SK-N-SH (cell line): Measurements from ENCODE around the gene OR13C9. TPM values are rescaled to one million over a fixed set of nuclear protein-coding genes. Genes with fewer than 3 reads are reported as not detected.
"Not testable (repeated sequence)": the region's sequence is repeated elsewhere in the genome, so short reads cannot be mapped to it uniquely, and the experiment has no call there.

ENCODE experiments used
- CTCF ChIA-PET: fragments of 300-600, 350-600 bp; formaldehyde crosslinking; extraction: SDS; loops from one replicate; lab custom pipeline; 2021; lab: Yijun Ruan, JAX
- POLR2A ChIA-PET: fragments of 350-600 bp; sonication (Branson Sonifier 250); formaldehyde crosslinking; extraction: SDS; loops from one replicate; lab custom pipeline; 2020; ENCODE audit warnings: antibody characterized with exemption, inconsistent platforms; lab: Yijun Ruan, JAX
- DNase-seq: peaks from one replicate; pipeline ENCODE4 v3.0.0; 2012
- H2AFZ ChIP-seq: fragments of 200-600 bp; sonication (generic); 2 replicates; pipeline ENCODE4 v1.8.1; 2016; ENCODE audit warnings: antibody characterized with exemption, mild to moderate bottlenecking, low read depth
- H3F3A ChIP-seq: fragments of 200-600 bp; sonication (generic); replicated peaks from 2 replicates; pipeline ENCODE3; 2016; ENCODE audit warnings: antibody characterized with exemption, mild to moderate bottlenecking; ENCODE audit not compliant: insufficient read depth
- H3K27ac ChIP-seq, 2 experiments: fragments of 200-500 bp in 1 of 2; fragments of 200-600 bp in 1 of 2; sonication (Bioruptor generic) in 1 of 2; sonication (generic), shearing (Covaris generic) in 1 of 2; 2 replicates each; pipeline versions ENCODE4 v1.5.1 to v1.6.1; 2014 to 2016; ENCODE audit warnings: low read depth in 2 of 2, inconsistent platforms in 1 of 2, low read length in 1 of 2, mild to moderate bottlenecking in 1 of 2, mixed read lengths in 1 of 2
- H3K27me3 ChIP-seq: fragments of 200-600 bp; sonication (generic), shearing (Covaris generic); 2 replicates; pipeline ENCODE4 v1.6.1; 2016; ENCODE audit warnings: mixed run types; ENCODE audit not compliant: insufficient read depth
- H3K36me3 ChIP-seq, 2 experiments: fragments of 200-500 bp in 1 of 2; fragments of 200-600 bp in 1 of 2; sonication (Bioruptor generic) in 1 of 2; sonication (generic) in 1 of 2; replicated peaks in 1 of 2; 2 replicates each; pipeline versions ENCODE3 to v1.5.1; 2014 to 2016; ENCODE audit warnings: low read length in 1 of 2, mild to moderate bottlenecking in 1 of 2; ENCODE audit not compliant: insufficient read depth in 2 of 2, control insufficient read depth in 1 of 2
- H3K4me1 ChIP-seq, 2 experiments: fragments of 200-500 bp in 1 of 2; fragments of 200-600 bp in 1 of 2; sonication (Bioruptor generic) in 1 of 2; sonication (generic), shearing (Covaris generic) in 1 of 2; 2 replicates each; pipeline versions ENCODE4 v1.5.1 to v1.6.1; 2014 to 2016; ENCODE audit warnings: low read depth in 1 of 2, low read length in 1 of 2, mixed run types in 1 of 2; ENCODE audit not compliant: insufficient read depth in 2 of 2, control insufficient read depth in 1 of 2
- H3K4me2 ChIP-seq: fragments of 200-600 bp; sonication (generic), shearing (Covaris generic); 2 replicates; pipeline ENCODE4 v1.6.1; 2017; ENCODE audit warnings: mixed run types
- H3K4me3 ChIP-seq, 2 experiments: fragments of 200-500 bp in 1 of 2; fragments of 200-600 bp in 1 of 2; sonication (Bioruptor generic) in 1 of 2; sonication (generic), shearing (Covaris generic) in 1 of 2; 2 replicates each; pipeline versions ENCODE4 v1.5.1 to v1.8.1; 2014 to 2016; ENCODE audit warnings: low read depth in 2 of 2, inconsistent platforms in 1 of 2, low read length in 1 of 2, mild to moderate bottlenecking in 1 of 2, mixed read lengths in 1 of 2, moderate library complexity in 1 of 2
- H3K79me2 ChIP-seq: fragments of 200-600 bp; sonication (generic); 2 replicates; pipeline ENCODE4 v1.8.1; 2017; ENCODE audit warnings: mild to moderate bottlenecking; ENCODE audit not compliant: insufficient read depth
- H3K9ac ChIP-seq: fragments of 200-600 bp; sonication (generic); 2 replicates; pipeline ENCODE4 v1.6.1; 2017; ENCODE audit warnings: mixed run types
- H3K9me2 ChIP-seq: fragments of 200-600 bp; sonication (generic); 2 replicates; pipeline ENCODE4 v1.6.1; 2017; ENCODE audit warnings: mixed run types
- H3K9me3 ChIP-seq: fragments of 200-600 bp; sonication (generic); 2 replicates; pipeline ENCODE4 v1.6.1; 2017; ENCODE audit warnings: mixed run types, mild to moderate bottlenecking, moderate library complexity
- H4K20me1 ChIP-seq: fragments of 200-600 bp; sonication (generic); 2 replicates; pipeline ENCODE4 v1.6.1; 2017; ENCODE audit warnings: mild to moderate bottlenecking, mixed run types; ENCODE audit not compliant: insufficient read depth
- CHD2 ChIP-seq: fragments of 150-350 bp; IDR thresholded peaks from 2 replicates; pipeline ENCODE4 v1.6.1; 2018; ENCODE audit warnings: low read length; ENCODE audit not compliant: partially characterized antibody
- CTCF ChIP-seq: fragments of 200-600 bp; sonication (generic); IDR thresholded peaks from 2 replicates; pipeline ENCODE4 v1.6.1; 2017; ENCODE audit warnings: antibody characterized with exemption, mild to moderate bottlenecking, moderate library complexity
- EP300 ChIP-seq, 2 experiments: IDR thresholded peaks; 2 replicates each; pipeline versions ENCODE4 v1.4.0 to v1.6.1; 2012; ENCODE audit warnings: borderline replicate concordance in 1 of 2, low read depth in 1 of 2, low read length in 1 of 2
- EZH2phosphoT487 ChIP-seq: fragments of 200-600 bp; sonication (generic); IDR thresholded peaks from 2 replicates; pipeline ENCODE4 v1.6.1; 2017; ENCODE audit warnings: low read depth, mixed run types, mild to moderate bottlenecking, antibody characterized with exemption, moderate library complexity, borderline replicate concordance
- FOXJ3 ChIP-seq: sonication (generic); formaldehyde crosslinking; IDR thresholded peaks from 2 replicates; pipeline ENCODE4 v1.5.1; 2020; ENCODE audit warnings: mild to moderate bottlenecking, missing genetic modification reagents
- GATA2 ChIP-seq: sonication (generic); formaldehyde crosslinking; IDR thresholded peaks from 2 replicates; pipeline ENCODE4 v1.5.0; 2020; ENCODE audit warnings: mild to moderate bottlenecking, missing genetic modification reagents
- IRF3 ChIP-seq: fragments of 150-350 bp; IDR thresholded peaks from 2 replicates; pipeline ENCODE4 v1.6.1; 2016; ENCODE audit warnings: mild to moderate bottlenecking, low read depth, low read length
- JUND ChIP-seq: IDR thresholded peaks from 2 replicates; pipeline ENCODE4 v1.4.0; 2012
- MXI1 ChIP-seq: IDR thresholded peaks from 2 replicates; pipeline ENCODE4 v1.6.1; 2012; ENCODE audit warnings: mild to moderate bottlenecking, low read depth, low read length, improper control_type of control experiment
- NRF1 ChIP-seq: IDR thresholded peaks from 2 replicates; pipeline ENCODE4 v1.6.1; 2012; ENCODE audit warnings: low read depth, mild to moderate bottlenecking, low read length
- PBX3 ChIP-seq: IDR thresholded peaks from 2 replicates; pipeline ENCODE4; 2012
- POLR2AphosphoS5 ChIP-seq: IDR thresholded peaks from 2 replicates; pipeline ENCODE4 v1.6.1; 2012; ENCODE audit warnings: low read depth, low read length
- RAD21 ChIP-seq: IDR thresholded peaks from 2 replicates; pipeline ENCODE4 v1.6.1; 2012; ENCODE audit warnings: mild to moderate bottlenecking, low read length
- RFX5 ChIP-seq: IDR thresholded peaks from 2 replicates; pipeline ENCODE4 v1.6.1; 2012; ENCODE audit warnings: mild to moderate bottlenecking, improper control_type of control experiment, low read length
- SIN3A ChIP-seq: IDR thresholded peaks from 2 replicates; pipeline ENCODE4 v1.6.1; 2012; ENCODE audit warnings: low read depth, mild to moderate bottlenecking, low read length, moderate library complexity, borderline replicate concordance
- SMC3 ChIP-seq: IDR thresholded peaks from 2 replicates; pipeline ENCODE4 v1.6.1; 2012; ENCODE audit warnings: low read depth, low read length, improper control_type of control experiment
- TAF1 ChIP-seq: IDR thresholded peaks from 2 replicates; pipeline ENCODE4 v1.6.1; 2012; ENCODE audit warnings: low read depth, mild to moderate bottlenecking, low read length, moderate library complexity, borderline replicate concordance
- TCF12 ChIP-seq: IDR thresholded peaks from 2 replicates; pipeline ENCODE4 v1.4.0; 2012
- TEAD4 ChIP-seq: IDR thresholded peaks from 2 replicates; pipeline ENCODE4 v1.4.0; 2012; ENCODE audit warnings: mild to moderate bottlenecking, borderline replicate concordance; ENCODE audit not compliant: insufficient read depth
- USF1 ChIP-seq: IDR thresholded peaks from 2 replicates; pipeline ENCODE4 v1.4.0; 2012; ENCODE audit warnings: low read depth, borderline replicate concordance
- WGBS: methylation state at CpG from one replicate; pipeline ENCODE4 v1.1.6; 2017; ENCODE audit warnings: low lambda C conversion rate; 5-methylcytosine and 5-hydroxymethylcytosine counted together
- polyA plus RNA-seq, 3 experiments: library from polyadenylated mRNA; depleted of rRNA; stranded (reverse); fragments of >200 nt; gene quantifications; 2 replicates each; pipeline ENCODE4 v1.2.3, GENCODE V29; 2012

OR13C9 gene
- polyA plus RNA-seq, 1 of the 3 experiments (the other 2 are of a cell fraction), result not detected

- Histone ChIP-seq H2AFZ (no peak overlapping the region), H3F3A (no peaks in the 10 kb centered on the region), H3K9me2 (no peaks in the 10 kb centered on the region), H3K9me3 (no peaks in the 10 kb centered on the region), H3K27me3 (no peaks in the 10 kb centered on the region; the same call in 1 of the 2 replicates), H3K4me3 (no peak overlapping the region), H3K36me3 (no peaks in the 10 kb centered on the region), H3K79me2 (no peaks in the 10 kb centered on the region), H3K9ac (no peak overlapping the region), H3K4me1 (no peaks in the 10 kb centered on the region), H3K27ac (no peak overlapping the region), H3K4me2 (no peak overlapping the region), H4K20me1 (no peaks in the 10 kb centered on the region)
- DNase-seq, result no peak
- TF ChIP-seq TEAD4 (no peak), NRF1 (no peak), PBX3 (no peak), FOXJ3 (CRISPR knock-in tag) (no peak), TCF12 (no peak), IRF3 (no peak), SIN3A (no peak), EZH2phosphoT487 (no peak), RAD21 (no peak), JUND (no peak), POLR2AphosphoS5 (no peak), USF1 (no peak), MXI1 (no peak), EP300 (IDR thresholded peaks at IDR 0.05; ENCODE audit: borderline replicate concordance in 1 of 2, low read depth in 1 of 2, low read length in 1 of 2) (no peak), GATA2 (no peak), TAF1 (no peak), SMC3 (no peak), CTCF (no peak), RFX5 (no peak), CHD2 (no peak)
- 69% methylated on average over 16 of the region's 30 CpGs for WGBS
- ChIA-PET CTCF (no interaction called here), POLR2A (no interaction called here)
Observed at GRCh38 chr9:104633976-104634520, 16.0 kb upstream of the OR13C9 start.

- H3K4me1 ChIP-seq, H3K9ac ChIP-seq, CTCF ChIA-PET, H3K27ac ChIP-seq, H3K36me3 ChIP-seq, H2AFZ ChIP-seq, H3K79me2 ChIP-seq, H3K9me2 ChIP-seq, H3F3A ChIP-seq, H3K27me3 ChIP-seq, POLR2A ChIA-PET, H3K9me3 ChIP-seq, H3K4me2 ChIP-seq, H4K20me1 ChIP-seq, H3K4me3 ChIP-seq, DNase-seq: not testable (repeated sequence)
Observed at GRCh38 chr9:104625964-104626363, 8.0 kb upstream of the OR13C9 start.
